GM18520 (cell line): ENCODE measurements around the gene E2F8.

Source experiments
- ATAC-seq: cut with Tn5 transposase; IDR thresholded peaks from one replicate; pipeline ENCODE4 v1.9.1; 2021; ENCODE audit not compliant: unreplicated experiment

Gene E2F8

DNA sequence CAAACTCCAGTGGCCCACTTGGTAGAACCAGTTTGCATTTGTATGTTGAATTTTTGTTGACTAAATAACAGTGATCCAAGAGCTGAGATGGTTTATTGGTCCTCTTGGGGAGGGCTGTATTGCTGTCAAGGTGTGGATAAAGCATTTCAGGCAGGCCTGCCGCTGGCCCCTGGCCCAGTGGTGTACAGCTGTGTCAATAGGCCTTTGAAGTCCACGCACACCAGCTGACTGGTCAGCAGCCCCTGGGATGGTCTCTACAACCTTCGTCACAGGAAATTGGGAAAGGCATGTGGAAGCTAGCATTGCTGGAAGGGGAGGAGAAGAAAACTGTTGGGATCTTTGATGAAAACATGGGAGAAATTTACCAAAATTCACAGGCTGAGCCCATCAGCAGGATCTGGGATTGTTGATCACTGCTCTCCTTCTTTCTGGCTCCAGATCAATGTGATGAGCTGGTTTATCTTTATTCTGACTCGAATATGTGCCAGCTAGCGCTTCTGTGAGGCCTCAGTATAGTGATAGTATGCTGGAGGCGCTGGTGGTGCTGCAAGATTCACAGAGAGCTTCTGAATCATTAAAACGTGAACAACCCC, 12.5 kb upstream of the E2F8 start:
- no peak for ATAC-seq

DNA sequence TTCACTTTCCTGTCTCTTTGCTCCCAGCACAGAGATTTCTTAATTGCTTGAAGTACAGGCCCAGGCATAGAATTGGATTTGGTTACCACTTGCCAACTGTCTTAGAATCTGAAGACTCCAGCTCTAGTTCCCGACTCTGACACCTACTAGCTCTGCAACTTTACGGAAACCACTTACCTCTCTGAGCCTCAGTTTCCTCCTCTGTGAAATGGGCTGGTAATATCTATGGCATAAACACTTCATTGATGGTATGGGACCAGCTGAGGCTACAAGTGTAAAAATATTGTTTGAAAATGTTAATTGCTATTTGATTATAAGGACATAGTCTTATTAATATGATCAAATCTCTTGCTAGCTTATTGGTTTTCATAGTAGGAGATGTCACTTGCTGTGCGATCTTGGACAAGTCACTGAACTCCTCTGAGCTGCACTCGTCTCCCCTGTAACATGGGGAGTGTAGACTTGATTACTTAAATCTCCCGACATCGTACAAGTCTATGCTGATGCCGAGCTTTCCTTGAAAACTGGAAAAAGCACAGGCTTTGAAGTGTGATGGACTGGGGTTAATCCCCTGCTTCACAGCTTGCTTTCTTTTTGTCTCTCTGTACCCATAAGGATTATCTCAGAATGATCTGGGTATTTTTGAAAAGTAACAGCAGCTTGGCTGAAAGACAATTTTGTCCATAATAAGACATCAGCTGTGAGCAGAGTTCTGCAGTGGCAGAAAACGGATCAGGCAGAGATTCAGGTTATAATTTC, 11.8 kb upstream of the E2F8 start:
- ATAC-seq, result no peak

DNA sequence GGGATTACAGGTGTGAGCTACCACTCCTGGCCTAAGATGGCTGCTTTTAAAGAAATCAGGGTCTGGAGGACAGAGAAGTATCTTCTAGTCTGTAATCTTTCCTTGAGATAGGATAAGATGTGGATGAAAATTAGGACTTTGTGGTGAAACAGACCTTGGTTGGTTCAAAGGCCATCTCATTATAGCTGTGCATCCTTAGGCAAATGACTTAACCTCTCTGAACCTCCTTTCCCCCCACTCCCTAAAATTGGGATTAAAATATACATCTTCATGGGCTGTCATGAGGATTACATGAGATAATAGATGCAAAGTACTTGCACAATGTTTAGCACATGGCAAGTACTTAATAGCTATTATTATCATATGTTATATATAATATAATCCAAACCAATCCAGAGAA, 10.8 kb upstream of the E2F8 start:
- no peak for ATAC-seq

DNA sequence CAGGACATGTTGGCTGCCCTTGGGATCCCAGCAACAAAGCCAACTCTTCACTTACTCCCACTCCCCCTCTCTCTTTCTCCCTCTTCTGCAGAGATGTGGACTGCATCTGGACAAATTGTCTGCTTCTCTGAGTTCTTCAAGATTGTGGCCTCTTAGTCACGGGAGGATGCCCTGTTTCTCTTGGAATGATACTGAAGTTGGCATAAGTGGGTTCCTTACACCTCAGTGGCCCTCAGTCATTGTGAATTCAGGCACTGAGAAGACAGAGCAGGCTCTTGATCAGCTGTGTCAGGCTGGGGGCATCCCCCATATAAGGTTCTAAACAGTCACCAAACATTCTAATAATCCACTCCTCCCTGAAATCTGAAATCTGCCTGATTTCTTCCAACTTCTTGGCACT, 6.1 kb upstream of the E2F8 start:
- no peak for ATAC-seq

- no peak for ATAC-seq
Observed at GRCh38 chr11:19245351-19245750, 4.6 kb upstream of the E2F8 start.

GRCh38 chr11:19244621-19245020, 3.9 kb upstream of the E2F8 start:
- ATAC-seq, result no peak

DNA sequence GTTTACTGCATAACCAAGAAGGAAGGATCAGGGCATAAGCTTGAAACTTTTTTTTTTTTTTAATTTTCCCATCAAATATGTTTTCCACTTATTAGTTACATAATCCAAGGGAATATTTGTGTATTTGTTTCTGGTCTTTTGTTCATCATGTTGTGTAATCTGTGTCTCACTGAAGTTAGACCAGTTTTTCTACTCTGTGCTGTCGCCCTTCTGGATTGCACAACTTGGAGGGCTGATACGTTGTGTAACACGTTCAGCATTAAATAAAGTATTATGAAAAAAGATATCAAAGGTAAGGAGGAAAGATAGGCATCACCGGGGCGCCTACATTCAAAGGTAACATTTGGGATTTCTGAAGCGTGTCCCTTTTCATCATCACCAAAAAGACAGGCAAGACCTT, 3.3 kb upstream of the E2F8 start:
- ATAC-seq, result no peak

DNA sequence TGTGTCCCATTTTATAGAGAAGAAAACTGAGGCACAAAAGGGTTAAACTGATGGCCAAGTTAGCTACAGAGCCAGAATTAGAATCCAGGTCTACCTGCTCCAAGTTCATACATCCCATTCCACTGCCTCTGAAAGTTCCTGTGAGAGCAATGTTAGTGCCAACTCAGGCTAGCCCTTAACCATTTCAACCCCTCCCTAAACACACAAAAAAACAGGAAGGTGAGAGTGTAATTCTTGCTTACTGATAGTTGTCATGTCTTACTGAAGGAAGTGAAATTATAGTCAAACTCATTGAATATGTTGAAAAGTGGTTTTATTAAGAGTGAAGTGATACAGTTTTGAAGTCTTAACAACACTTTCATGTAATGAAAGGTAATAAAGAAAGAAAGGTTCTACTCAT, 2.9 kb upstream of the E2F8 start:
- no peak for ATAC-seq

DNA sequence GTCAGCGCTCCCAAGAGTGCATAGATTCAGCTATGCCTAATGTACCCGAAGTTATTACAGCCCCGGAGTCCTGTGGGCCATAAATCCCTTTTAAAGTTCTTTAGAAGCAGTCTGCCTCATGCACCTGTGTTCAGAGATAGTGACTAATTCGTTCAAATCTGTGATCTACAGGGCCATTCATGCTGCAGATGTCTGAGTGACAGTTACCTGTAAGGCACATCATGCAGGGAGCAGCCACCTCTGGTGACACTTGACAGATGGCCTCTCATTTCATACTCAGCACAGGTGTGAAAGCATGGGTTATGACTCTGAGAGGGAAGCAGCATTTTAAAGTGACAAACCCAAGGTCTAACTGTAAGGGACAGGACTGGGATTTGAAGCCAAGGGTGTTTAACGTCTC, 2.4 kb upstream of the E2F8 start:
- ATAC-seq, result no peak

- ATAC-seq, result no peak
Observed at GRCh38 chr11:19242179-19242932, 1.6 kb upstream of the E2F8 start.

GRCh38 chr11:19241260-19242178, 774 bp upstream of the E2F8 start:
- peak; percentile 9 for ATAC-seq

DNA sequence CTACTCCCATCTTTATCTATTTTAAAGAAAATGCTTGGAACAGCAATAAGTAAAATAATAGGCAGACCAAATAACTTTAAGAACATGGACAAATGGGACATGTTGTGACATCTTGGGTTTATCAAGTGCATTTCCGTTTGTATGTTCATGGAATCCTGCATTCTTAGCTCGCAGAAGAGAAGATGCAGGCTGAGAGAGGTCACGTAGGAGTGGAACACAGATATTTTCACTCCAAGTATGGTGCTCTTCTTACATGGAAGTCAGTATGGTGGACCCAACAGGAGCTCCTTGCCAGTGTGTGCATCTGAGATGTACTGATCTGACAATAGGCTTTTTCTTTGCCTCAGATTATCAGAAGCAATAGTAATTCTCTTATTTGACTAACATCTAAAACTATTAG, 1.7 kb downstream of the E2F8 start:
- ATAC-seq, result no peak

DNA sequence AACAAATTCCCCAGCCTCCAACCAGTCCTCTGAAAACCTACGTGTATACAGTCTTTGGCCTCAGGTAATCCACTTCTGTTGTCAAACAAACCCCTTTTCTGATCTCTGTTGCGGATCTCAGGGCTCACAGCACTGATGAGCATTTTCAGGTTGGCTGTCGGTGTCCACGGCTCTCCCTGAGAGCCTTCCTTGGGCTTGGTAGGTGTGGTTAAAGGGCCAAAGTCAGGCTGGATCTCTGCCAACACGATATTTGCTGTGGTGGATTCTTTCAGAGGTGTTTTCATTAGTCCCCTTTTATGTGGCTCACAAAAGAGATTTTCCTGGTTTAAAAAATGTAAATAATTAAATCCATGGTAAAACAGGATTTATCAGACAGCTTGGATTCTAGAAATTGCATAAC, 2.9 kb downstream of the E2F8 start:
- no peak for ATAC-seq

DNA sequence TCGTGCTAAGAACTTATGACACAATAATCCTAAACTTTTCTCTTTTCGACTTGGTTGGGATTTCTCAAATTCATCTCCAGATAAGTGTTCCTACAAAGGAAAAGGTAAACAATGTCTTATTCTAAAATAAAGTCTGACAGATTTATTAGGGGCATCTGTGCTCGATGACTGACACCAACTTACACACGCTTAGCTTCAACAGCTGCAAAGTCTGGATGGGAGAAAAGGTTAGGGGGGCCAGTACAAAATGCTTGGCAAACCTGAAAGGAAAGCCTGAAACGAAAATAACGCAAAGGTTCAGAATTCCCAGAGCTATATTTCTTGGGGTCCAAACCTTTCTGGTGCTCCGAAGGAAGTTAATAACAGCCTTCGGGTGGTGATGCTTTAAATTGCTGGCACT, 3.4 kb downstream of the E2F8 start:
- ATAC-seq, result no peak

DNA sequence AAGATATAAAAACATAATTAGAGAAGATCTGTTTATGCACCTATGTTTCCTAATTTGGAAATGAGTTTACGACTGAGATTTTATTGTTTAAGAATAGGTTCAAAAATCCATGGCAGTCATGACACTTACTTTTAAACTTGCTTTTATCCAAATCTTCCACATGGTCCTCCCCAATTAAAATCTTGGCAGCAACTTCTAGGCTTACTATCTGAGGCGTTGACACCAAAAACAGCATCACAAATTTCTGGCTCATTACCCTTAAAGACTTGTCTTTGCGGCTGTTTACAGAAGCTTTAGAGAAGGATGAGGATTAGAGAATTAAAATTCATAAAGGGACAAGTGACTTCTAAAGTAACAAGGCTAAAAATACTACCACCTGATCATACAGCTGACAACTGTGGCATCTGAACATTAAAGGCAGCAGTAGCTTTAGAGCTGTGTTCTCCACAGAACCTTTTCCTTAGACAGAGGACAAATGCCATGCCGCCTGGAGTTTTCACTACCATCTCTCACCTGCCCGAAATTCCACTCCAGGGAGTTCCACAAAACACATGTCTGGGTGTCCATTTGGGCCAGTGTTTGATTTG, 6.4 kb downstream of the E2F8 start:
- no peak for ATAC-seq

GRCh38 chr11:19232910-19233503, 7.7 kb downstream of the E2F8 start:
- no peak for ATAC-seq

DNA sequence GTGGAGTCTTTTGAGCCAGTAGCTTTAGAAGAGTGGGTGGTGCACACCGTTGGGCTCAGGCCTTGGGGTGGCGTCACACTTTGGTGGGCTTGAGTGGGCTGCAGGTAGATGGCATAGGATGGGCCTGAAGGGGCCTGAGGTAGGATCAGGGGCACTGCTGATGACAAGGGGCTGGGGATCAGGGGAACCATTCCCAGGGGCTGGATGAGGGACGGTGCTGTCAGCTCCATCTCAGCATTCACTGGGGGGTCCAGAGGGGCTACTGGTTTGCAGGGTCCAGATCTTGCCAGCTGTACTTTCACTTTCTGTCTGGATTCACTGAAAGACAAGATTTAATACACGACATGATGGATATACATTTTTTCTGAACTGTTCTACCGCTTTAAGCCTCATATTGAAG, 11.1 kb downstream of the E2F8 start:
- no peak for ATAC-seq

GRCh38 chr11:19228968-19229367, 11.8 kb downstream of the E2F8 start:
- ATAC-seq, result no peak

GRCh38 chr11:19226378-19227195, 14.2 kb downstream of the E2F8 start:
- ATAC-seq, result no peak

GRCh38 chr11:19225581-19225980, 15.2 kb downstream of the E2F8 start:
- no peak for ATAC-seq
